Measurements from ENCODE around the gene MACROD2.

GRCh38 chr20:15176929-15177328 is 1181.6 kb downstream of the MACROD2 start:
- TF ChIP-seq CTCF (IDR thresholded peaks at IDR 0.05; ENCODE audit: insufficient read depth, low read depth, low read length) (no peak), EZH2 (IDR thresholded peaks at IDR 0.05; ENCODE audit: insufficient read depth, low read length) (no peak)
